GM19023 (cell line): ENCODE measurements around the gene DDX39A.
"Not testable (repeated sequence)": the region's sequence is repeated elsewhere in the genome, so short reads cannot be mapped to it uniquely, and the experiment has no call there.

Experiments
- ATAC-seq: cut with Tn5 transposase; IDR thresholded peaks from one replicate; pipeline ENCODE4 v1.9.1; 2021; ENCODE audit warnings: mild to moderate bottlenecking, moderate library complexity; ENCODE audit not compliant: unreplicated experiment

DDX39A gene

DNA sequence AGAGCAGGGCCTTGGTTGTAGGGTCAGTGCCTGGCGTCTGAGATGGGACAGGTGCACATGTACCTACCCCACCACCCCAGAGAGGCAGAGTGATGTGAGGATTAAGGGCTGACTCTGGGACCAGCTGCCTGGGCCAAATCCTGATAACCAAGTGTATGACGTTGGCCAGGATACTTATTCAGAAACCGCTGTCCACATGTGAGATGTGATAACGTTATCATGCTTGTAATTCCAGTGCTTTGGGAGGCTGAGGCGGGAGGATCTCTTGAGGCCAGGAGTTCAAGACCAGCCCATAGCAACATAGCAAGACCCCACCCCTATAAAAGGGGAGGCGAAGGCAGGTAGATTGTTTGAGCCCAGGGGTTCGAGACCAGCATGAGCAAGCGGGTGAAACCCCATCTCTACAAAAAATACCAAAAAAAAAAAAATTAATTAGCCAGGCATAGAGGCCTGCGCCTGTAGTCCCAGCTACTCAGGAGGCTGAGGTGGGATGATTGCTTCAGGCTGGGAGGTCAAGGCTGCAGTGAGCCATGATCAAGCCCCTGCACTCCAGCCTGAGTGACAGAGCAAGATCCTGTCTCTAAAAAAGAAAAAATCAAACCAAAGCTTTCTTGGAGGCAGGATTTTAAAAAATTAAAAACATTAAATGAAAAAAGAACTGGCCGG lies 27.9 kb downstream of the DDX39A start:
- no peak for ATAC-seq

DNA sequence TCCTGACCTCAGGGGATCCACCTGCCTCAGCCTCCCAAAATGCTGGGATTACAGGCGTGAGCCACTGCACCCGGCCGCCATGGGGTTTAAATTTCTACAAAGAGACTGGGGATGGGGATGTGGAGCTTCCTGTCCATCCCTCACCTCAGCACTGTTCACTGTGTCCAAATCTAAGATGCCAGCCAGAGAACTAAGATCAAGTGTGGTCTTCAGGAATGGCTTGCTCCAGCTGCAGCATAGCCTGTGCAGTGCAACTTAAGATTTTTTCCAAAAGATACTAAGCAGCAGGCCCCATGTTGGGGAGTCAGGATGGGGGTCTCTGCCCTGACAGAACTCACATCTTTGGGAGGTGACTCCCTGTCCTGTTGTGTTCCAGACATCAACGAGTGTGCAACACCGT lies 28.6 kb downstream of the DDX39A start:
- no peak for ATAC-seq

DNA sequence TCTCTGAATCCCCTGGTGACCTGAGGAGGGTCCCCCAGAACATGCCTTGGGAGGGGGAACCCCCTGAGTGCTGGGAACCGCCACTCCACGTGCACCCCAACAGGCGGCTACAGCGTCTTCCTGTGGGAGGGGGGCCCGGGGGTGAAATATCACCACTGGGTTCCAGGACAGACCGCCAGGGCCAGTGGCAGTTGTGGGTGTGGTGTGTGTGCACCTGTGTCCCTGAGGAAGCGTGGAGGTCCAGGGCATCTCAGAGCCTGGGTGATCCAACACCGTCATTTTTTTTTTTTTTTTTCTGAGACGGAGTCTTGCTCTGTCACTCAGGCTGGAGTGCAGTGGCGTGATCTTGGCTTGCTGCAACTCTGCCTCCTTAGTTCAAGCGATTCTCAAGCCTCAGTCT lies 33.6 kb downstream of the DDX39A start:
- ATAC-seq, result no peak

DNA sequence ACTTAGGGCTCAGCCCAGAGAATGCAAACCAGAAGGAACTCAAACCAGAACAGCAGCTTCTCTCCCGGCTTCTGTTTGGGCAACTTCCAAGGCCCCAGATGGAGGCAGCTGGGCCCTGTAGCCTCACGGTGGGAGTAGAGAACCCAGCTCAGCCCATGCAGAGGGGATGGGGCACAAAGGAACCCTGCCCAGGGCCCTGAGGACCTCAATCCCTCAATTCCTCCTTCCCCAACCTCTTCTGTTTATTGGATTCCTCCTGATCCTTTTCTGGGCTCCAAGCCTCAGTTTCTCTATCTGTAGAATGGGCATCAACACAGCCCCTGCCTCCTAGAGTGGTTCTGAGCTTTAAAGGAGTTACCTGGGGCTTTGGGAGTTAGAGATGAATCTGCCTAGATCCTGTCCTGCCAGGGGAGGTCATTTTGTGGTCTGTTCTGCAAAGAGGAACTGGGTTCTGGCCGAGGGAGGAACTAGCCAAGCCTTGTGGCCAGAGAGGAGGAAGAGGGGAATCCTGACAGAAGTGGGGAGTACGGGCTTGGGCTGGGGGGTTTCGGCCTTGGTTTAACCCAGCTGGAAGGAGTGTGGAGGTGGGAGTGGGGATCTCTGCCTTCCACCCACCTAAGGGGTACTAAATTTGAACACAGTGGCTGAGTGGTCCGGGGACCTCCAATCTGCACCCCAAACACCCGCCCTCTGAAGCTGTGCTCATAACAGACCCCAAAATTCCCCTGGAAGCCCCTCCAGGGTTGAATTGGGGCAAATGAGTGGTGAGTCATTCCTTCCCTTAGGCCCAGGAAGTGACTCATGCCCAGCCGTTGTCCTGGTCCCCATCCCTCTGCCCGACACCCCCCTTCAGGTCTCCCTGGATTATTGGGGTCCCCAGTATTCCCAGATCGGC lies 35.2 kb downstream of the DDX39A start:
- no peak for ATAC-seq

DNA sequence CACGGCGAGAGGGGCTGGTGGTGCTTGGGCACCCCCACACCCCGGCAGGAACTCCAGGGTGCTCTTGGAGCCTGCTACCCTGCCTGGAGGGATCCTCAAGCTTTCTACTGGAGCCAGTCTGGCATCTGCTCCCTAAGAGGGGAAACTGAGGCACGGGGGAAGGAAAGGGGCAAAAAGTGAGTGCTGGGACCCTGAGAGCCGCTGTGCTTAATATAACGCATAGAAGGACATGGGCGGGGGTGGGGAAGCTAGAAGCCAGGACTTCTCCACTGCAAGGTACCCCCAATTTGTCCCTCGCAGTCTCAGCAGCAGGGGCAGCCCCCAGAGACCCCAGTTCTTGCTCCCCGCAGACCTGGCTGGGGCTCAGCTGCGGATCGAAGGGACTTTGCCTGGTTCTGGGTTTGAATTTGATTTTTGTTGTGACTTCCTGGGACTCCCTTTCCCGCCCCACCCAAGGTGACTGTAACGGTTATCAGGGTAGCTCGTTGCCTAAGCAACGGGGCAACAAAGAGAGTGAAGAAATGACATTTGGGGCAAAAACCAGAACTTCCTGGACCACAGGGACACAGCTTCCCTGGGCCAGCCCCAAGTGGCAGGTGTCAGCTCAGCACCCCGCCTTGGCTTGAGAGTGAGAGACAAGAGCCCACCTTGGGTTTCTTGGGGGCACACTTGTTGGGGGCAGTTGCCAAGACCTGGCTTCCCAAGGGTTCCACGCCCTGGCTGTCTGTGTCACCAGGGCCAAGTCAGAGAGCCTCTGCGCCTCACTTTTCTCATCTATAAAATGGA lies 37.3 kb downstream of the DDX39A start:
- ATAC-seq, result no peak

DNA sequence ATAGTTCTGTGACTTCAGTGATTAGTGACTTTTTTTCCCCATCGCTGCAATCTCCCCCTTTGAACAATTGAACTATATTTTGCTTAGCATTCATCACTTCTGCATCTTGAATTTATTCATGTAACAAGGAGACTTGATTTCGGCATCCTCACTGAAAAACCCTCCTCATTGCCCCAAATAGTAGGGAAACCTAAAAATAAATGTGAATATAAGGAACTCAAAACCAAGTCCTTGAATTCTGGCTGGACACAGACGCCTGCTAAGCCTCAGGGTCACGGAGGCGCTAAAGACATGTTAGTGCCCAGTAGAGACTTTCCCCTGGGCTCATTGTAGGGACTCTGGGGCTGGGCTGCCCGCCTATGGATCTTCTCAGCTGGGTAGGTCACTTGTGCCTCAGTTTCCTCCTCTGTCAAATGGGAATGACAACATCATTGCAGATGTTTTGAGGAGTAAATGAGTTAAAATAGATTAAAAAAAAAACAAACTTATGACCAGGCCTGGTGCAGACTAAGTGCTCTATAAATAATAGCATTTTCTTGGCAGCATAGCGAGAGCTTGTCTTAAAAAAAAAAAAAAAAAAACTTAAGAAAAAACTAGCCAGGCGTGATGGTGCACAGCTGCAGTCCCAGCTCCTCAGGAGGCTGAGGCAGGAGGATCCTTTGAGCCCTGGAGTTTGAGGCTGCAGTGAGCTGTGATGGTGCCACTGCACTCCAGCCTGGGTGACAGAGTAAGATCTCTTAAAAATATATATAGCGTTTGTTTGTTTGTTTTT lies 39.7 kb downstream of the DDX39A start:
- no peak for ATAC-seq

DNA sequence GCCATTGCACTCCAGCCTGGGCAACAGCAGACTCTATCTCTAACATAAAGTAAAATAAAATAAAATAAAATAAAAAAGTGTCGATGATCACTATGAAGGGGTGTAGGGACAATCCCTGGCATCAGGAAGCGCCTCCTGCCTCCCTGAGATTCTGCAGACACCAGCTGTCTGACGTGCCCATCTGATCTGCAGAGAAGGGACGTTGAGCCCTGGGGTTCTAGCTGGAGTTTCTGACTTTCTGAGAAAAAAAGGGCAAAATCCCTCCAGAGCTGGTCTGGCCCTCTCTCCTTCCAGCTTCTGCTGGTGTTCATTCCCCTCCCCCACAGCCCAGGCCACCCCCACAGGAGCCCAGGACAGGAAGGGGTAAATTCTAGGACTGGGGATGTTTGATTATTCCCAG lies 40.3 kb downstream of the DDX39A start:
- no peak for ATAC-seq

DNA sequence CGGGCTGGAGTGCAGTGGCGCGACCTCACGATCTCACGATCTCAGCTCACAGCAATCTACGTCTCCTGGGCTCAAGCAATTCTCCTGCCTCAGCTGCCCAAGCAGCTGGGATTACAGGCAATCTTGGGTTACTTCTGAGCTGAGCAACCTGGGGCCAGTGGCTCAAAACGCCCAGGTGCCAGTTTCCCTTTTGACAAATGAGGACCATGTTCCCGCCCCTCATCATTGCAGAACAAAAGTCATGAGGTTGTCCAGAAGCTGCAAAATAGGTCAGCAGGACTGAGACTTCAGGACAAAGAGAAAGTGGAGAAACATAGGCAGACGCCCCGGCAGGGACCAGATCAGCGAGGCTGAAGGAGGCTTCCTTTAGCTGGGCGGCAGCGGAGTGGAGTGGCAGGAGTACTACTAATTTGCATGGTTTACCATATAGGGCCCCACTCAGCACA lies 41.2 kb downstream of the DDX39A start:
- no peak for ATAC-seq

DNA sequence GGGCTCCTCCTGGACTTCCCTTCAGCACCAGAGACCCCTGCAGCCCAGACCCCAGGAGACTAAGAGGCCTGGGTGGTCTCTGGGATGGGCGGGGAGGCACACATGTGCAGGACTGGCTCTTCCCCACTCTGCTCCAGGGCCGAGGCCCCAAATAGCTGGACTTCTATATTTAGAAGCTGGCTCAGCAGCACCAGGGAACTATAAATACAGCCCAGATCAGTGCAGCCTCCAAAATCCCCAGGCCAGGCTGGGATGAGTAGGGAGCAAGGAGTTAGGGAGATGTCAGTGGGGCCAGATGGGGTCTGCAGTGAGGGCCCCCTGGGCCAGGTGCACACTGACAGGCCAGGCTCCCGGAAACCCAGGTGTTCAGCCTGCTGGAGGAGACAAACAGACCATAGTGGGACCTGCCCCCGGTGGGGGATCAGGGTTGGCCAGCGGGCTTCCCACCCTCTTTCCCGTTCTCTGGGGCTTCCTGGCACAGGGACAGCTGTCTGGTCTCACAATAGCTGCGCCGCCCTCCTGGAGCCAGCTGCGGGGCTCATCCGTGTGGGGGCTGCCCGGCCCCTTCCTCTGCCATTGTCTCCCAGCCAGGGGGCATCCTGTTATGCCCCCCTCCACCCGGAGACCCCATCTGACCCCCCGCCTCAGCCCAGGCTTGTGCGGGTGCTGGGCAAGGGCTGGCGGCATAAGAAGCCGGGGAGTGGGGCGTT lies 43.4 kb downstream of the DDX39A start:
- ATAC-seq, result no peak

DNA sequence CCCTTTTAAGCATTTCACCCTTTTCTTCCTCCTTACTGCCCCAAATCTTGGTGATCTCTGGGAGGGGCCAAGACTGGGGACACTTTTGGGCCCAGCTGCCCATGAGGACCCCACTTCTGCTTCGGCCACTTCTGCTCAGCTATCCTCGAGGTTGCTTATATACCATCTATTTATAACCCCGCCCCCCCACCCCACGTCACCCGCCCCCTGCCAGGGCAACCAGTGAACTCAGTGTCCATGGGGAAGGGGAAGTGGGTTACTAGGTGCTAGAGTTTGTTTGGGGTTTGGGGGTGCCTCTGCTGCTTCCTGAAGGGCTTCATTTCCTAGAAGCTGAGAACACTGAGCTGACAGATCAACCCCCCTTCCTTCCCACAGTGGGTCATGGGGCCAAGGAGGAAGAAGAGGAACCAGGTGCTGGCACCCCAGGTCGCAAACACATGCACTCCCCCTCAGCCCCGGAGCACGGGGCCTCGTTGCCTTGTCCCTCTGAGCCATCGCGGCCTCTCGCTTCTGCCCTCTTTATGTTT lies 44.0 kb downstream of the DDX39A start:
- no peak for ATAC-seq

DNA sequence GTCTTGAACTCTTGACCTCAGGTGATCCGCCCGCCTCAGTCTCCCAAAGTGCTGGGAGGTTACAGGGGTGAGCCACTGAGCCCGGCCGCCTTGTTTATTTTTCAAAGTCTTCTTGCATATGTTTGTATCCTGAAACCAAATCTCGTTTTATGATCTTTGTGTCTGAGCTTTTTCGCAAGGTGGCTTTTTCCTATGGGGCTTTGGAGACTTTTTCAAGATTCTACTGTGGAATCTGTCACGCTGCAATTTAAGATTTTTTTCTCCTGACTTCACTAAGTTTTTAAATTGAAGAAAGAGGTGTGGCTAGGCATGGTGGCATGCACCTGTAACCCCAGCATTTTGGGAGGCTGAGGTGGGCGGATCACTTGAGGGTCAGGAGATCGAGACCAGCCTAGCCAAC lies 44.8 kb downstream of the DDX39A start:
- not testable (repeated sequence) for ATAC-seq

DNA sequence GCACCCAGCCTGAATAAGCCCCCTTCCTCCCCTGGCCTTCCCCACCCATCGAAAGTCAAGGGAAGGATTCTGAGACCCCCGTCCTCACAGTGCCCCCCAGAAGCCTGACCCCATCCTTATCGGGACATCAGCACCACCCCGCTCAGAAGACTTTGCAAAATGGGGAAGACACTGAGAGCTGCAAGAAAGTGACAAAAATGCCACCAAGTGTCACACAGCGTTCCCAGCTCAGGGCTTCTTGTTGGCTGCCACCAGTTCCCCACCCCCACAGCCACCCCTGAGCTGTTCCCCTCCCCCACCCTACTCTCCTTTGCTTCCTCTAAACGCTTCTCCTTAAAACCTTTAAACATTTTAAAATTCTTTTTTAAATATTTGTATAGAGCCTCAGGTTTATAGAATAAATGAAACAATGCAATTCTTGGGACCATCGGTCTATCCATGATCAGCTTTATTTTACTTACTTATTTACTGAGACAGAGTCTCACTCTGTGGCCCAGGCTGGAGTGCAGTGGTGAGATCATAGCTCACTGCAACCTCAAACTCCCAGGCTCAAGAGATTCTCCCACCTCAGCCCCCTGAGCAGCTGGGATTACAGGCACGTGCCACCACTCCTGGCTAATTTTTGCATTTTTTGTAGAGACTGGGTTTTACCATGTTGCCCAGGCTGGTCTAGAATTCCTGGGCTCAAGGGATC lies 46.6 kb downstream of the DDX39A start:
- ATAC-seq, result not testable (repeated sequence)

DNA sequence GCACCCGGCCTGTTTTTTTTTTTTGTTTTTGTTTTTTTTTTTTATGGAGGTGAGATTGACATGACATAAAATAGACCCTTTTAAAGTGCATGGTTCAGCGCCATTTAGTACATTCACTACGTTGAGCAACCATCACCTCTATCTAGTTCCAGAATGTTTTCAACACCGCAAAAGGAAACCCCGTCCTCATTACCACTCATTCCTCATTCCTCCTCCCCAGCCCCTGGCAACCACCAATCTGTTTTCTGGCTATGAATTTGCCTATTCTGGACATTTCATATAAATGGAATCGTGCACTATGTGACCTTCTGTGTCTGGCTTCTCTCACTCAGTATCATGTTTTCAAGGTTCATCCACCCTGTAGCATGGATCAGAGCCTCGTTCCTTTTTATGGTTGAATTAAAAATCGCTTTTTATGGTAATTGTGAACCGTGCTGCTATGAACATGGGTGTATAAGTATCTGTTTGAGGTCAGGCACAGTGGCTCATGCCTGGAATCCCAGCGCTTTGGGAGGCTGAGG lies 47.8 kb downstream of the DDX39A start:
- ATAC-seq, result no peak

DNA sequence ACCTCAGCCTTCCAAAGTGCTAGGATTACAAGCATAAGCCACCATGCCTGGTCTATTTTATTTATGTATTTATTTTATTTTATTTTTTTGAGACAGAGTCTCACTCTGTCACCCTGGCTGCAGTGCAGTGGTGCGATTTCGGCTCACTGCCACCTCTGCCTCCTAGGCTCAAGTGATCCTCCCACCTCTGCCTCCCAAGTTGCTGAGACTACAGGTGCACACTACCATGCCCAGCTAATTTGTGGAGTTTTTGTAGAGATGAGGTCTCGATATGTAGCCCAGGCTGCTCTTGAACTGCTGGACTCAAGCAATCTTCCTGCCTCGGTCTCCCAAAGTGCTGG lies 48.2 kb downstream of the DDX39A start:
- ATAC-seq, result no peak

DNA sequence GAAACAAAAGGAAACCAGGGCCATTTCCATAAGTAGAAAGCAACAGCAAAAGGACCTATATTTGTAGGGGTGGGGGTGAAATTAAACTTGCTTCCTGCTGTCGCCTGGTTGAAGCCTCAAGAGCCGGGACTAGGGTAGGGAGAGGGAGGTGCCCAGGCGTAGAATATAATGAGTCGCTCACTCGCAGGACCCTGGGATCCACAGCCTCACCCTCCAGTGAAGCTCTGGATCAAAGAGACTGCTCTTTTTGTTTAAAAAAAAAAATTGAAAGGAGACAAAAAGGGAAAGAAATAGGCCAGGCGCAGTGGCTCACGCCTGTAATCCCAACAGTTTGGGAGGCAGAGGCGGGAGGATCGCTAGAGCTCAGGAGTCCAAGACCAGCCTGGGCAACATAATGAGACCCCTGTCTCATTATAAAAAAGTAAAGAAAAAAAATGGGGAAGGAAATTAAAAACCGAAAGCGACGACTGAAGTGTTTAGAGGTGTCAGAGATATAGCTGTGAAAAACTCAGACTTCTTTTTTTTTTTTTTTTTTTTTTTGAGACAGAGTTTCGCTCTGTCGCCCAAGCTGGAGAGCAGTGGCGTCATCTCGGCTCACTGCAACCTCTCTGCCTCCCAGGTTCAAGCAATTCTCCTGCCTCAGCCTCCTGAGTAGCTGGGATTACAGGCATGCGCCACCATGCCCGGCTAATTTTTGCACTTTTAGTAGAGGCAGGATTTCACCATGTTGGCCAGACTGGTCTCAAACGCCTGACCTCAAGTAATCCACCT lies 48.8 kb downstream of the DDX39A start:
- no peak for ATAC-seq

DNA sequence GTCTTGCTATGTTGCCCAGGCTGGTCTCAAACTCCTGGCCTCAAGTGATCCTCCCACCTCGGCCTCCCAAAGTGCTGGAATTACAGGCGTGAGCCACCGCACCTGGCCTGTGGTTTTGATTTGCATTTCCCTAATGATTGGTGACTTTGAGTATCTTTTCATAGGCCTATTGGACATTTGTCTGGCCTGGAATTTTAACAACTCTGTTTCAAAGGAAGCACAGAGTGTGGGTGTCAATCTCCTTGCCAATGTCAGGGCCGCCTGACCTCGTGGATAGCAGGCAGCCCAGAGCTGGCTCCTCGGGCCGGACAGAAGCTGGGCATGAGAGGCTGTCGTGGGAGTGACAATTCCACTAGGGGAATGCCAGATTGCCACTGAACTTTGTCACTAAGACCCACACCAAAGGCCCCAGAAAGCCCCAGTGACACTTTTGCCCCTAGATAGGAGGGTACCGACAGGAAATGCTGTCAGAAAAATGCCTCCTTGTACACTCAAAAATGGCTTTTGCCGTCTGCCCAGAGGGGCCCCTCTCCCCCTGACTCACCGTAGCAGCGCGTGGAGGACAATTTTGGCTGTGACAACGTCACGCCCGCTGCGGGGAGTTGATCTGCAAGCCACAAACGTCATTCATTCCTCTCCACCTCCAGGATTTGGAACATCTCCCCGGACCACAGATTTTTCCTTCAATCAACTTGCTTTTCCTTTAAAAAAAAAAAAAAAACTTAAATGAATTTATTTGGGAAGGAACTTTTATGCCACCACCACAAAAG lies 49.6 kb downstream of the DDX39A start:
- no peak for ATAC-seq

DNA sequence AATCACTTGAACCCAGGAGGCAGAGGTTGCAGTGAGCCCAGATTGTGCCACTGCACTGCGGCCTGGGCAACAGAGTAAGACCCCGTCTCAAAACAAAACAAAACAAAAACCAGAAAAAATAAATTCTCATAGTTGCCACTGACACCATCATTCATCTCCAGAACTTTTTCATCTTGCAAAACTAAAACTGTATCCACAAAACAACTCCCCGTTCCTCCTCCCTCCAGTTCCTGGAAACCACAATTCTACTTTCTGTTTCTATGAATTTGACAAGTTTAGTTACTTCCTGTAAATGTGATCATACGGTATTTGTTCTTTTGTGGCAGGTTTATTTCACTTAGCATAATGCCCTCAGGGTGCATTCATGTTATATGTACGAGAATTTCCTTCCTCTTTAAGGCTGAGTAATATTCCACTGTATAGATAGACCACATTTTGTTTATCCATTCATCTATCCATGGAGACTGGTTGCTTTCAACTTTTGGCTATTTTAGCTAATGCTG lies 51.1 kb downstream of the DDX39A start:
- no peak for ATAC-seq
